Thoracic aorta (tissue), 2 donors: Measurements from ENCODE around the gene RBKS. TPM values are rescaled to one million over a fixed set of nuclear protein-coding genes. Genes with fewer than 3 reads are reported as not detected.

ENCODE experiments used
- total RNA-seq, 2 donors: library from RNA; depleted of rRNA; stranded (reverse); fragments of >200 nt; gene quantifications; one replicate each; pipeline versions ENCODE4 v1.1.0 to v1.2.3, GENCODE V29; 2016

Gene RBKS
- total RNA-seq, 2 donors from 2014 or later = 3.1 to 5.0 TPM

Other genes starting within 250 kb of the RBKS start
- gene SUPT7L, start 226.8 kb downstream of the RBKS start, total RNA-seq = 10 to 100 TPM; 30.3 to 34.4 TPM
- gene SLC4A1AP, start 226.5 kb downstream of the RBKS start, total RNA-seq = 10 to 100 TPM; 19.8 to 23.7 TPM
- 100 to 1,000 TPM in 1 of 2 donors, 10 to 100 TPM in 1; 99.5 to 118 TPM for gene MRPL33, start 118.7 kb downstream of the RBKS start, total RNA-seq
- 10 to 100 TPM; 24.7 to 32.8 TPM for gene BABAM2, start 342 bp upstream of the RBKS start, total RNA-seq